Measurements from ENCODE around the gene CTBP2. TPM values are rescaled to one million over a fixed set of nuclear protein-coding genes. Genes with fewer than 3 reads are reported as not detected.

Gene CTBP2
- total and polyA plus RNA-seq, 11 donors = 10.1 to 45.5 (median 29.1) TPM

GRCh38 chr10:125092564-125093031 lies 67.8 kb downstream of the CTBP2 start:
- DNase-seq = no peak
- Histone ChIP-seq H3K27me3 (no peaks in the 10 kb centered on the region), H3K9me3 (no peaks in the 10 kb centered on the region), H3K36me3 (peaks cover 0 to 10% (median 2%) of the 10 kb centered on the region in 9 donors), H3K4me3 (no peak overlapping the region), H3K27ac (peak overlapping the region in 10 of 12 donors; percentile 19 to 78 (median 62)), H3K4me1 (peaks cover 9 to 78% (median 59%) of the 10 kb centered on the region in 12 donors)
- no peak for TF ChIP-seq CTCF (IDR thresholded peaks at IDR 0.05)
- TF ChIP-seq POLR2A (IDR thresholded peaks at IDR 0.05) = no peak
- 87 to 95% (median 93%) methylated on average over 15 to 17 of the region's 17 CpGs for WGBS, 4 donors
- intact Hi-C loops (cut with DNase I) = no loop called here
- ATAC-seq = peak in 1 of 4 donors; percentile 23

GRCh38 chr10:125091891-125092290 lies 68.5 kb downstream of the CTBP2 start:
- ATAC-seq = no peak
- H3K27ac ChIP-seq = peak overlapping the region in 2 of 12 donors; percentile 66 to 73
- peaks cover 0 to 14% (median 7%) of the 10 kb centered on the region in 9 donors for H3K36me3 ChIP-seq
- H3K4me3 ChIP-seq = no peak overlapping the region
- H3K9me3 ChIP-seq = no peaks in the 10 kb centered on the region
- peaks cover 9 to 78% (median 57%) of the 10 kb centered on the region in 12 donors for H3K4me1 ChIP-seq
- DNase-seq = no peak
- no peaks in the 10 kb centered on the region for H3K27me3 ChIP-seq
- TF ChIP-seq POLR2A (IDR thresholded peaks at IDR 0.05) (no peak), CTCF (IDR thresholded peaks at IDR 0.05) (no peak)
- intact Hi-C loops (cut with DNase I) = no loop called here

- Histone ChIP-seq H3K4me1 (peaks cover 8 to 73% (median 52%) of the 10 kb centered on the region in 12 donors), H3K4me3 (no peak overlapping the region), H3K27me3 (no peaks in the 10 kb centered on the region), H3K9me3 (no peaks in the 10 kb centered on the region), H3K36me3 (peaks cover 0 to 20% (median 7%) of the 10 kb centered on the region in 9 donors), H3K27ac (no peak overlapping the region)
- WGBS, 4 donors = 31 to 69% (median 45%) methylated on average over 2 of the region's 2 CpGs
- TF ChIP-seq CTCF (IDR thresholded peaks at IDR 0.05) (no peak), POLR2A (IDR thresholded peaks at IDR 0.05) (no peak)
- intact Hi-C loops (cut with DNase I) = loop anchor here in 1 of 10 donors (10.0 kb wide), 1 partner anchor 45 kb away; no protein-coding TSS in a partner anchor
- ATAC-seq (no peak), DNase-seq (no peak)
These were observed 70.9 kb downstream of the CTBP2 start for GRCh38 chr10:125089469-125089868.

- 81 to 90% (median 84%) methylated on average over 10 of the region's 10 CpGs for WGBS, 4 donors
- intact Hi-C loops (cut with DNase I) = loop anchor here in 1 of 10 donors (10.0 kb wide), 1 partner anchor 47 kb away; no protein-coding TSS in a partner anchor
- no peaks in the 10 kb centered on the region for H3K9me3 ChIP-seq
- peaks cover 0 to 20% (median 7%) of the 10 kb centered on the region in 9 donors for H3K36me3 ChIP-seq
- DNase-seq (no peak), ATAC-seq (no peak)
- no peak overlapping the region for H3K4me3 ChIP-seq
- no peak for TF ChIP-seq CTCF (IDR thresholded peaks at IDR 0.05)
- TF ChIP-seq POLR2A (IDR thresholded peaks at IDR 0.05) = no peak
- H3K27ac ChIP-seq = no peak overlapping the region
- no peaks in the 10 kb centered on the region for H3K27me3 ChIP-seq
- peaks cover 3 to 73% (median 49%) of the 10 kb centered on the region in 12 donors for H3K4me1 ChIP-seq
These were observed 72.5 kb downstream of the CTBP2 start for GRCh38 chr10:125087897-125088215.
